Mesothelial cell of epicardium (in vitro differentiated cells): ENCODE data around the gene ASPG. TPM values are rescaled to one million over a fixed set of nuclear protein-coding genes. Genes with fewer than 3 reads are reported as not detected.
A peak's percentile ranks its signal among the peaks of the same experiment; 100 is the strongest.

Source experiments
- DNase-seq, 2 experiments: peaks; one replicate each; pipeline ENCODE4 v3.0.0; 2021; ENCODE audit warnings: low spot score in 2 of 2; ENCODE audit not compliant: unreplicated experiment in 2 of 2
- H3K27ac Mint-ChIP-seq: 2 replicates; pipeline ENCODE4 v1.8.0; 2021; ENCODE audit warnings: mixed read lengths
- H3K27me3 Mint-ChIP-seq: 2 replicates; pipeline ENCODE4 v1.8.0; 2021; ENCODE audit warnings: low read depth, mixed read lengths
- H3K36me3 Mint-ChIP-seq: 2 replicates; pipeline ENCODE4 v1.8.0; 2021; ENCODE audit warnings: mixed read lengths
- H3K4me1 Mint-ChIP-seq: 2 replicates; pipeline ENCODE4 v1.8.0; 2021; ENCODE audit warnings: mixed read lengths
- H3K4me3 Mint-ChIP-seq: 2 replicates; pipeline ENCODE4 v1.8.0; 2021; ENCODE audit warnings: mild to moderate bottlenecking, moderate library complexity, mixed read lengths
- H3K9me3 Mint-ChIP-seq: 2 replicates; pipeline ENCODE4 v1.8.0; 2021; ENCODE audit warnings: mixed read lengths
- total RNA-seq: library from RNA; stranded (reverse); gene quantifications from 3 replicates; pipeline ENCODE4 v1.2.1, GENCODE V29; 2021
- TF ChIP-seq, protein P1 (sequence below): fragments of 200-600 bp; sonication (generic); IDR thresholded peaks from one replicate; pipeline ENCODE4 v1.5.0; 2021; ENCODE audit warnings: antibody characterized with exemption; ENCODE audit not compliant: unreplicated experiment

The ASPG gene
- total RNA-seq, 1 donor from 2014 or later, result 3.3 TPM

DNA sequence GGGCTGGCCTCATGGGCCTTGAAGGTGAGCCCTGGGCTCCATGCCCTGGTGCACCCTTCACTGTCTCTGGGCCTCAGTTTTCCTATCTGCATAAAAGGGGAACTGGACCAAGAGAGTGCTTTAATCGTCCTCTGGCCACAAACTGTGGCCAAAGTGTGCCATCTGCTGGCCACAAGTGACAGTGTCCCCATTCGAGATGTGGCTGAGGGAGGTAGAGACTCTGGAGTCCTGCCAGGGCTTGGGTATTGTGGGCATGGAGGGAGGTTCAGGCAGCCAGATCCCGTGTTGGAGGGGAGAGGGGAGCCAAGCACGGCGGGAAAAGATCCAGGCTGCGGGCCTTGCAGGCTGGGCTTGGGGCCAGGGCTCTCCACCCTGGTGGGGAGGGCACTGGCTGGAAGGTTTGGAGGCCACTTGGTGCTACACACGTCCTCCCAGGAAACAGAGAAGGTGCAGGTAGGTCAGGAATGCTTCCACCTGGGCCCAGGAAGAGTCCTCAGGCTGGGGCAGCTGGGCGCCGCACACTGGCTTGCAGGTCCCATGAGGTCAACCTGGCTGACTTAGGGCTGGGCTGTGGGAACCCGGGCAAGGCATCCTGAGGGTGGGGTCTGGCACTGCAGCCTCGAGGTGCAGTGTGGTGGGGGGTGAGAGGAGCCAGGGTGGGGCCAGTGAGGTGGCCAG is 45.6 kb downstream of the ASPG start:
- DNase-seq, result peak; percentile 22 to 61
- no peak overlapping the region for H3K27ac Mint-ChIP-seq
- H3K4me3 Mint-ChIP-seq, result no peak overlapping the region
- H3K27me3 Mint-ChIP-seq, result peaks cover 57% of the 10 kb centered on the region
- TF ChIP-seq, protein P1, sequence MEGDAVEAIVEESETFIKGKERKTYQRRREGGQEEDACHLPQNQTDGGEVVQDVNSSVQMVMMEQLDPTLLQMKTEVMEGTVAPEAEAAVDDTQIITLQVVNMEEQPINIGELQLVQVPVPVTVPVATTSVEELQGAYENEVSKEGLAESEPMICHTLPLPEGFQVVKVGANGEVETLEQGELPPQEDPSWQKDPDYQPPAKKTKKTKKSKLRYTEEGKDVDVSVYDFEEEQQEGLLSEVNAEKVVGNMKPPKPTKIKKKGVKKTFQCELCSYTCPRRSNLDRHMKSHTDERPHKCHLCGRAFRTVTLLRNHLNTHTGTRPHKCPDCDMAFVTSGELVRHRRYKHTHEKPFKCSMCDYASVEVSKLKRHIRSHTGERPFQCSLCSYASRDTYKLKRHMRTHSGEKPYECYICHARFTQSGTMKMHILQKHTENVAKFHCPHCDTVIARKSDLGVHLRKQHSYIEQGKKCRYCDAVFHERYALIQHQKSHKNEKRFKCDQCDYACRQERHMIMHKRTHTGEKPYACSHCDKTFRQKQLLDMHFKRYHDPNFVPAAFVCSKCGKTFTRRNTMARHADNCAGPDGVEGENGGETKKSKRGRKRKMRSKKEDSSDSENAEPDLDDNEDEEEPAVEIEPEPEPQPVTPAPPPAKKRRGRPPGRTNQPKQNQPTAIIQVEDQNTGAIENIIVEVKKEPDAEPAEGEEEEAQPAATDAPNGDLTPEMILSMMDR, result peak; percentile 74
- no peaks in the 10 kb centered on the region for H3K36me3 Mint-ChIP-seq
- peaks cover 31% of the 10 kb centered on the region for H3K9me3 Mint-ChIP-seq
- peaks cover 10% of the 10 kb centered on the region for H3K4me1 Mint-ChIP-seq

DNA sequence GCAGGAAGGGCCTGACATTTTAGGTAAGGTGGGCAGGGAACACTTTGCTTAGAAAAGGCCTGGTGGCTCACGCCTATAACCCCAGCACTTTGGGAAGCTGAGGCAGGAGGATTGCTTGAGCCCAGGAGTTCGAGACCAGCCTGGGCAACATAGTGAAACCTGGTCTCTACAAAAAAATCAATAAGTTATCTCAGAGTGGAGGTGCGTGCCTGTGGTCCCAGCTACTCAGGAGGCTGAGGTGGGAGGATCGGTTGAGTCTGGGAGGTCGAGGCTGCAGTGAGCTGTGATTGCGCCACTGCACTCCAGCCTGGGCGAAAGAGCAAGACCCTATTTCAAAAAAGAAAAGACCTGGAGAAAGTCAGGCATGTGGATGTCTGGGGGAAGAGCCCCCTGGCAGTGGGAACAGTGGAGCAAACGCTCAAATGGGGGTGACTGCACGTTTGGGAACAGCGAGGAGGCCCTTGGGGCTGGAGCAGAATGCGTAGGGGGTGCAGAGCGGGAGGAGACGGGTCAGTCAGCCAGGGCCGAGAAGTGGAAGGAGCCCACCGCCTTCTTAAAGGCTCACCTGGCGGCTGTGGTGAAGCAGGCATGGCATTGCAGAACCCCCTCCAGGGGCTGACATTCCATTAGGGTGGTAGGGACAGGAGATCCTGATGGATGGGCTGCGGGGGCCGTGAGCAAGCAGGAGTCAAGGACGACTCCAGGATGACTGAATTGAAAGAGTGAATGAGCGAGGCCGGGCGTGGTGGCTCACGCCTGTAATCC is 46.6 kb downstream of the ASPG start:
- Mint-ChIP-seq H3K36me3 (no peaks in the 10 kb centered on the region), H3K9me3 (peaks cover 23% of the 10 kb centered on the region), H3K27ac (no peak overlapping the region), H3K4me3 (no peak overlapping the region), H3K27me3 (peaks cover 63% of the 10 kb centered on the region), H3K4me1 (peaks cover 15% of the 10 kb centered on the region)
- TF ChIP-seq, protein P1, result no peak
- peak in 1 of 2 experiments; percentile 14 for DNase-seq

DNA sequence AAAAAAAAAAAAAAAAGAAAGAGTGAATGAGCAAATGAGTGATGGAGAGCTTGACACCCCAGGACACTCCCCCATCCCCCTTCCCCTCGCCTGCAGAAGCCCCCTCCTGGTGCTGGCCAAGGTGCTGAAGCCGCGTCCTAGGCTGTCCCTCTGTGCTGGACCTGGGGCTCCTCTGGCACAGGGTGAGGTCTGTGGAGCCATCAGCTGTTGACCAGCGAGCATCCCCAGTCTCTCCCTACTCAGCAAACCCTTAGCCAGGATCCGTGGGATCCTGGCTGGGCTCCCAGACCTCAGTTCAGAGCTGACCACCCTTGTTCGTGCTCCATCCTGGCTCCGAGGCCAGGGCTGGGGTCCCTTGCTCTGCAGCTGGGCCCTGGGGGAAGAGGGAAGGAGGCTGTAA is 47.5 kb downstream of the ASPG start:
- no peak overlapping the region for H3K4me3 Mint-ChIP-seq
- DNase-seq, result peak; percentile 32 to 48

DNA sequence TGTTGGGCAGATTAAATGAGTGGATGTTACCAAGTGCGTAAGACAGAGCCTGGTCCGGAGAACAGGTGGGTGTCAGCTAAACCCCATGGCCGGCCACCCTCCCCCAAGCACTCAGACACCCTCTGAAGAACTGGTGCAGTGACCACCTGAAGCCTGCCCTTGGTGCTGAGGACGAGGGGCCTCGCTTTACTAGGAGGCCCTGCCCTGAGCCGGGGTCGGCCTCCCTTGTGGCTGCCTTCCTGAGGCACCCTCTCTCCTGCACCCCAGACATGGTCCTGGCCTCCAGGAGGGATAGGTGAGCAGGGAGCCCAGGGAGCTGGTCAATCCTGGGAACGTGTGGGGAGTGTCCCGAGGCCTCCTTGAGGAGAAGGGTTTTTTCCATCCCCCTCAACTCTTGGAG is 48.0 kb downstream of the ASPG start:
- Mint-ChIP-seq H3K27ac (no peak overlapping the region), H3K9me3 (peaks cover 15% of the 10 kb centered on the region)
- peak in 1 of 2 experiments; percentile 7 for DNase-seq

More for the DNA sequence above, 47.5 kb downstream of the ASPG start:
- TF ChIP-seq, protein P1, result no peak
- Mint-ChIP-seq H3K9me3 (peaks cover 19% of the 10 kb centered on the region), H3K27me3 (peaks cover 68% of the 10 kb centered on the region), H3K36me3 (no peaks in the 10 kb centered on the region), H3K4me1 (peaks cover 15% of the 10 kb centered on the region), H3K27ac (no peak overlapping the region)

DNA sequence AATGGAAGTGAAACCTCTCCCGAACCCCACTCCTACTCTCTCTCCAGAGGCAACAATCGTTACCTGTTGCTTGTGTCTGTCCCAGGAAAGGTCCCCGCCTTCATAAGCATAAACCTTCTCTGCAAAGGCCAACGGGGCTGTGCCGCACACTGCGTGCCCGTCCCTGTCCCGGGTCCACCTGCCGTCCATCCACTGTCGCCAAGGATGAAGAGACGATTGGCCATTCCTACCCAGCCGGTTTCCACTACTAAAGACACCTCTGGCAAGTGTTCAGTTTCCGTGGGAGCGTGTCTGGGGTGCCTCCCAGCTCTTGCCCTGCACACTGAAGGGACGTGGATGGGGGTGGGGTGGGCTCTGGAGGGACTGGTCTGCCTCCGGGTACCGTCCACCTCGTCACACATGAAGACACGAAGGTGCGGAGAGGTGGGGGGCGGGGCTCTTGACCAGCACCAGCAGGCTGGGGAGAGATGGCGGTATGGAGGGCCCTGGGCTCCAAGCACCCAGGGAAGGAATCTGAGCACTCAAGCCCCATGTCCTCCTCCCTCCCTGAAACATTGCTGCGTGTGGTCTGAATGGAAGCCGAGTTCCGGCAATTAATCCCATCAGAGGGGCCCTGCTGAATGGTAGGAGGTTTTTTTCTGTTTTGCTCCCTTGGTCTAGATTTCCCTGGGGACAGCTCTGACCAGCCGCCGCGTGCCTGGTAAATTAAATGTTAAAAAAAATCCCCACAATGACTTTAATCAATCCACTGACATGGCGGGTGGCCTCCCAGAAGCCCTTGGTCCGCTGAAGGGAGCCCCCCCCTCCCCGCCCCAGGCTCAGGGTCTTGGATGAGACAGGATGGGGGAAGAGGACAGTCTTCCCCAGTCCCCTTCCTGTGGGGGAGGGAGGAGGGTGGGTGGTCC is 48.8 kb downstream of the ASPG start:
- no peak overlapping the region for H3K4me3 Mint-ChIP-seq
- peak in 1 of 2 experiments; percentile 37 for DNase-seq
- TF ChIP-seq, protein P1, result no peak
- H3K27me3 Mint-ChIP-seq, result peaks cover 69% of the 10 kb centered on the region
- peaks cover 10% of the 10 kb centered on the region for H3K9me3 Mint-ChIP-seq
- no peaks in the 10 kb centered on the region for H3K36me3 Mint-ChIP-seq
- H3K4me1 Mint-ChIP-seq, result peaks cover 17% of the 10 kb centered on the region
- no peak overlapping the region for H3K27ac Mint-ChIP-seq

More for the DNA sequence above, 48.0 kb downstream of the ASPG start:
- peaks cover 15% of the 10 kb centered on the region for H3K4me1 Mint-ChIP-seq
- no peaks in the 10 kb centered on the region for H3K36me3 Mint-ChIP-seq
- H3K27me3 Mint-ChIP-seq, result peaks cover 68% of the 10 kb centered on the region
- no peak overlapping the region for H3K4me3 Mint-ChIP-seq
- TF ChIP-seq, protein P1, result no peak
